Middle frontal gyrus (tissue), 1 donor: ENCODE results near the gene NR6A1.

ENCODE experiments used
- DNase-seq: peaks from one replicate; pipeline ENCODE4 v3.0.0-alpha.2; 2015; ENCODE audit warnings: low spot score; ENCODE audit errors: extremely low spot score

The NR6A1 gene

GRCh38 chr9:124532897-124533296 lies 238.2 kb downstream of the NR6A1 start:
- DNase-seq: no peak

GRCh38 chr9:124531115-124531514 lies 240.0 kb downstream of the NR6A1 start:
- DNase-seq: no peak

GRCh38 chr9:124530246-124530645 lies 240.9 kb downstream of the NR6A1 start:
- DNase-seq: no peak

GRCh38 chr9:124527781-124528180 lies 243.3 kb downstream of the NR6A1 start:
- no peak for DNase-seq

DNA sequence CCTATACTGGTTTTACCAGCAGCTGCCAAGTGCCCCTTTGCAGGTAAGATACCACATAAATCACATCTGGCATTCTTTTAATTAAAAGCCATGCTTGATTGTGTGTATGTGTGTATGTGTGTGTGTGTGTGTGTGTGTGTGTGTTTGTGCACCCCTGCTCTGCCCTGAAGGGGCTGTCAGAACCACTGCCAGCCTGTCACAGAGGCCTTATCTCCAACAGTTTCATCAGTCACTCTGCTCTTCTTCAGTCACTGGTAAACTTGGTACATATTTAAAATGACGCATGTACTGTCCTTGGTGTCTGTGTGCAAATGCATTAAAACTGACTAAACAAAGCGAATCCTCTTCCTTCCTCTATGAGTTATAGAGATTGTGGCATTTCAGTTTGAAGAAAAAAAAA lies 244.9 kb downstream of the NR6A1 start:
- DNase-seq: no peak

DNA sequence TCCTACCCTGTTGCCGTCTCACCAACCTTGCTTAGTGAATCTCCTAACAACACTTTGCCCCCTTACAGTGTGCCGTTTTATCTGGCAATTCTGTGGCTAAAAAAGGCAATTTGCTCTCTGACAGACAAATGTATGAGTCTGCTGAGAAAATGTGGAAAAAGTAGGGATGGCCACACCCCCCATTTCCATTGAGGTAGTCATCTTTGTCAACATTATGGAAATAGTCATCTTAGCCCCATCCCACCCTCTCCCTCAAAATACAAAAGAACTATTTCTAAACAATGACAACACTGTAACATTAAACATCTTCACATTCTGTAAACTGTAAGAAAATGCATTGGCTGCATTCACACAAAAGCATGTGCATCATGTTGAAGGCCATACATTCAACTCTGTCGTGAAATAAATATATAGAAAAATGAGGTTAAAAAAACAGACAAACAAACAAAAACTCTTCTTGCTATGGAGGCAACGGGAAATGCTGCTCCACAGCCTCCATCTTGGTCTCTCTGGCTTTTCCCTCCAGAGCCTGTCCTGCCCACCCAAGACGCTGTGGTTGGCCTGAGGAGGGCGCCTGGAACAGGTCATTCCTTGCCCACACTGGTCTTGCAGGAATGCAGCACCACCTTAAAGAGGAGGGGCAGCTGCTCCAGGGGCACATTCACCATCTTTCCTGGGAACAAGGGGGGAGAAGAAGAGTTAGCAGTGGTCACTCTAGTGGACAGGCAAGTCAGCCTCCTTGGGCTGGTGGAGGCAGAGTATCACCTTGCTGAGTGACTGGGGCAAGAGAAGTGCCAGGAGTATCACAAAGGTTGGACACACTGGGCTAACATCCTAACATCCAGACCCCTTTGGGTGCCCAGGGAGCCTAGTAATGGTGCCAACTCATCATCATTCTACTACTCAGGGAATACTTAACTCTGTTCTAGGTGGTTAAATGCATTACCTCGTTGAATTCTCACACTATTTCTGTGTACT lies 248.7 kb downstream of the NR6A1 start:
- DNase-seq: no peak

DNA sequence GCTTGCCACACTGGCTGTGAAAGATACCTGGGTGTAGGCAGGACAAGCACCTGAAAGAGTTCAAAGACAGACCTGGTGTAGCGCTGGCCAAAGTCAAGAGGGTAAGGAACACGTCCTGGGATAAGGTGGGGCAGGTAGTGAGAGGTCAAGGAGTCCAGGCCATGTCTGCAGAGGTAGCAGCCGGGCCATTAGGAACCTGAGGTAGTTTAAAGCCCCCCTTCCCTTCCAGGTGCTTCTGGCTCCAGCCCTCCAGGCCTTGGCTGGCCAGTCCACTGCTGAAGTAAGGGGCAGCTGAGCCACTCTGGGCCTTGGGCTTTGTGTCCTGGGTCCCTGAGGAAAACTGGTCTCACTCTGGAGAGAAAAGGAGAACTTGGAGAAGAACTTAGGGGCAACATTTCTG lies 250.0 kb downstream of the NR6A1 start:
- DNase-seq: no peak

- no peak for DNase-seq
Observed at GRCh38 chr9:124520206-124520596, 250.9 kb downstream of the NR6A1 start.

GRCh38 chr9:124518116-124518515 lies 253.0 kb downstream of the NR6A1 start:
- DNase-seq: no peak

DNA sequence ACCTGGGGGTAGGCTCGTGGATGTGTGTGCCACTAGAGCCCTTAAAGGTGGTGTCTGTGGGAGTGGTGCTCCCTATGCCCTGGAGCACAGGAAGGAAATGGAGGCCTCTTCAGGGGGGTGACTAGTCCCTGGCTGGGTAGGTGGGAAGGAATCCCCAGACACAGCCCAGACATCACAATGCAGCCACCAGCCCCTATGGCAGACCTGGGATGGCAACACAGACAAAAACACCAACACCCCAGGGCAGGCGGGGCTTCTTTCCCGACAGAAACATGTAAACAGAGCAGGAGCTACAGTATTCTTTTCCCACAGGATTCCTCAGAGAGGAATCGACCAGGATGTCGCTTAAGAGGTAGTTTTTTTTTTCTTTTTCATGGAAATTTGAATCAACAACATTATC lies 253.5 kb downstream of the NR6A1 start:
- DNase-seq: no peak

- DNase-seq: no peak
Observed at GRCh38 chr9:124514874-124515273, 256.2 kb downstream of the NR6A1 start.

DNA sequence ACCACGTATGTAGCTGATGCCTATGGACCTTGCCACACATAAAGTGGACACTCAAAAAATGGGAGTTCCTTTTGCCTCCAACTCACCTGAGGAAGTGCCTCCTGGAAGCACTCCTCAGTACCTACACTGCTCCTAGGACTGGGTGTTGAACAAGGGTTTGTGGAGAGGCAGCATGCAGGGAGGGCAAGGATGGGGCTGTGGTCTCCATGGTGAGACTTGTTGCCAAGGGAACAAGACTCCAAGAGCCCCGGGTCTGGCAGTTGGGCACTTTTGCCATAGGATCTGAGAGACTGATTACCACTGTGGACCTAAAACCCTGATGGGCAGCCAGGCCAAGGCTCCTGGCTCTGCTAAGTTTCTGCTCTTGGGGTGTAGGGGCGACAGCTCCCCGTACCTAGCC lies 257.0 kb downstream of the NR6A1 start:
- no peak for DNase-seq

DNA sequence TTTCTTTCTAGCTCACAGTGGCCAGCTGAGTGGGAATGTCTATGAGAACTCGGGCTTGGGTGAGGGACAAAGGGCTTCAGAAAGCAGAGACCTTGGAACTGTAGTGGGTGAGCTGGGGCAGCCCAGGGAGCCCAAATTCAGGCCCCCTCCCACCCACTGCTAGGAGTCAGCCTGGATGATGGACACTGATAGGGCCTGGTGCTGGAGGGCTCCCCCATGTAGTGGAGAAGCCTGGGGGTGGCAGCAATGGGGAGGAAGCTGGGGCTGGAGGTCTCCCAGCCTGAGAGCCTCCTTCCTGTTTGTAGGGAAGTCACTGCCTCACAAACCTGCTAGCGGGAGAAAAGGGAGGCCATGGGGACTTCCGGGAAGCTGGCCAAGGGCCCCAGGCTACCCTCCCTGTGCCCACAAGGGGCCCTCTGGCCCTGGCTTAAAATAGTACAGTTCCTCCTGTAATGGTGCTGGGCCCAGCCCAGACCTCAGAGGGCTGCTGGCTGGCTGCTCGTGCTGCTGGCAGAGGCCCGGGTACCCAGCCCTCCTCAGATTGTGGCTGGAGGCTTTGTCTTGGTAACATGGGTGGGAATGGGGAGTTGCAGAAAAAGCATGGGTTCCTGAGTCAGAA lies 257.6 kb downstream of the NR6A1 start:
- DNase-seq: no peak

DNA sequence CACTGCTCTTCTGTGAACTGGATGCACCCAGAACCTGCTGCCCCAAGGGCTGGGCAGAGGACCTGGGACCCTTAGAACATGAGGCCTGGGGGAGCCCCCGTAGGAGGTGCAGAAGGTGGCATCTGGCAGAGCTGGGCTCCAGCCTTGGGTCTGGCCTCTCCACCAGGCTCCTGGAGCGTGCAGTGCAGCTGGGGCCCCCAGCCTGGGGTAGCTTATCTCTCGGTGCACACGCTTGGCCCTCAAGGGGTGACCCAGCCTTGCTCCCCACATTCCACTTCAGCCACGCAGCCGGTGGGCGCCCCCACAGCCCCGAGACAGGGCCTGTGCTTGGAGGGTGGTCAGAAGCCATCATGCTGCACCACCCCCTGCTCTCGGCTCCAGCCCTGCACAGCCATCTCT lies 258.3 kb downstream of the NR6A1 start:
- DNase-seq: no peak

- no peak for DNase-seq
Observed at GRCh38 chr9:124511891-124512805, 259.0 kb downstream of the NR6A1 start.

- DNase-seq: no peak
Observed at GRCh38 chr9:124511426-124511840, 259.7 kb downstream of the NR6A1 start.

GRCh38 chr9:124510650-124511425 lies 260.3 kb downstream of the NR6A1 start:
- DNase-seq: no peak

GRCh38 chr9:124507880-124508423 lies 263.2 kb downstream of the NR6A1 start:
- DNase-seq: no peak

GRCh38 chr9:124506931-124507879 lies 263.9 kb downstream of the NR6A1 start, which contains the start of gene NR5A1:
TSS of gene NR5A1 (minus strand) at chr9:124507399. CDS start at chr9:124503395, 4,004 bp downstream.
- DNase-seq: no peak
